HCT116 (cell line): Measurements from ENCODE around the gene UBAC2. TPM values are rescaled to one million over a fixed set of nuclear protein-coding genes. Genes with fewer than 3 reads are reported as not detected.
"Not testable (repeated sequence)": the region's sequence is repeated elsewhere in the genome, so short reads cannot be mapped to it uniquely, and the experiment has no call there.

Experiments
- ATAC-seq: fragments of 200-7000 bp; cut with Tn5 transposase; 2 replicates; pipeline ENCODE4 v1.9.1; 2020; ENCODE audit warnings: mild to moderate bottlenecking, moderate library complexity
- BruUV-seq: library from RNA; stranded (reverse); fragments of 400-500 nt; replicated peaks from 2 replicates; lab custom pipeline; 2021; lab: Mats Ljungman, UMichigan
- CTCF ChIA-PET: fragments of 300-600 bp; sonication (Branson Sonifier 250); formaldehyde crosslinking; loops from one replicate; lab custom pipeline; 2021; ENCODE audit warnings: antibody characterized with exemption; lab: Charles Lee
- POLR2A ChIA-PET: fragments of 300-600, 350-600 bp; sonication (Branson Sonifier 250); formaldehyde crosslinking; loops from one replicate; lab custom pipeline; 2021; ENCODE audit warnings: antibody characterized with exemption; lab: Charles Lee
- RAD21 ChIA-PET, 2 experiments: fragments of 300-600 bp; sonication (Branson Sonifier 250); formaldehyde crosslinking; loops; one replicate each; lab custom pipeline; 2023; ENCODE audit warnings: low total read pairs in 2 of 2; ENCODE audit not compliant: uncharacterized antibody in 2 of 2, unreplicated experiment in 2 of 2, low non-redundant PET in 1 of 2; lab: Charles Lee
- DNase-seq: peaks from one replicate; pipeline ENCODE4 v3.0.0-alpha.2; 2010; ENCODE audit warnings: low read depth, low spot score
- H2AFZ ChIP-seq: fragments of 200-600 bp; shearing (Covaris generic), sonication (generic); 2 replicates; pipeline ENCODE4 v1.6.1; 2017; ENCODE audit warnings: low read depth, mixed run types, mixed read lengths, antibody characterized with exemption, low read length; ENCODE audit not compliant: poor library complexity, severe bottlenecking
- H3K27ac ChIP-seq: 2 replicates; pipeline ENCODE4 v1.5.1; 2012; ENCODE audit warnings: low read depth, low read length
- H3K27me3 ChIP-seq: fragments of 200-600 bp; sonication (generic); 2 replicates; pipeline ENCODE4 v1.6.1; 2016; ENCODE audit warnings: mixed run types, low read length, mixed read lengths; ENCODE audit not compliant: insufficient read depth
- H3K36me3 ChIP-seq, 2 experiments: fragments of 200-500 bp in 1 of 2; fragments of 200-600 bp in 1 of 2; sonication (Bioruptor generic) in 1 of 2; sonication (generic) in 1 of 2; 2 replicates each; pipeline versions ENCODE4 v1.5.1 to v1.6.1; 2014 to 2016; ENCODE audit warnings: low read length in 2 of 2, inconsistent platforms in 1 of 2, mixed read lengths in 1 of 2, mixed run types in 1 of 2; ENCODE audit not compliant: insufficient read depth in 2 of 2, control insufficient read depth in 1 of 2
- H3K4me1 ChIP-seq, 2 experiments: fragments of 200-600 bp in 1 of 2; sonication (generic) in 1 of 2; 2 replicates each; pipeline versions ENCODE4 v1.5.1 to v1.6.1; 2012 to 2017; ENCODE audit warnings: low read length in 2 of 2, inconsistent platforms in 1 of 2, mild to moderate bottlenecking in 1 of 2, mixed read lengths in 1 of 2, mixed run types in 1 of 2, moderate library complexity in 1 of 2; ENCODE audit not compliant: insufficient read depth in 2 of 2, control insufficient read depth in 1 of 2
- H3K4me2 ChIP-seq: fragments of 200-600 bp; sonication (generic); 2 replicates; pipeline ENCODE4 v1.6.1; 2017; ENCODE audit warnings: mixed run types, low read length, mixed read lengths
- H3K4me3 ChIP-seq, 2 experiments: fragments of 200-600 bp in 1 of 2; sonication (generic) in 1 of 2; replicated peaks in 1 of 2; 2 replicates each; pipeline ENCODE4 v1.5.1; 2011 to 2016; ENCODE audit warnings: low read length in 2 of 2, control low read depth in 1 of 2, low read depth in 1 of 2, mild to moderate bottlenecking in 1 of 2, mixed read lengths in 1 of 2, mixed run types in 1 of 2
- H3K79me2 ChIP-seq: fragments of 200-600 bp; sonication (generic); 2 replicates; pipeline ENCODE4 v1.6.1; 2017; ENCODE audit warnings: mild to moderate bottlenecking, mixed run types, low read length, moderate library complexity, mixed read lengths; ENCODE audit not compliant: insufficient read depth
- H3K9ac ChIP-seq: fragments of 200-600 bp; sonication (generic); 2 replicates; pipeline ENCODE4 v1.6.1; 2016; ENCODE audit warnings: low read length, mixed read lengths
- H3K9me2 ChIP-seq: fragments of 200-600 bp; sonication (generic), shearing (Covaris generic); 2 replicates; pipeline ENCODE4 v1.6.1; 2017; ENCODE audit warnings: mixed run types, mild to moderate bottlenecking, moderate library complexity; ENCODE audit not compliant: insufficient read depth
- H3K9me3 ChIP-seq, 2 experiments: fragments of 200-500 bp in 1 of 2; fragments of 200-600 bp in 1 of 2; sonication (Bioruptor generic) in 1 of 2; sonication (generic) in 1 of 2; 2 replicates each; pipeline ENCODE4 v1.6.1; 2014 to 2017; ENCODE audit warnings: low read length in 2 of 2, mixed read lengths in 2 of 2, inconsistent platforms in 1 of 2, low read depth in 1 of 2, mild to moderate bottlenecking in 1 of 2, mixed run types in 1 of 2, moderate library complexity in 1 of 2; ENCODE audit not compliant: control insufficient read depth in 1 of 2, insufficient read depth in 1 of 2
- H4K20me1 ChIP-seq: fragments of 200-600 bp; sonication (generic), shearing (Covaris generic); 2 replicates; pipeline ENCODE4 v1.6.1; 2017; ENCODE audit warnings: mixed run types, mild to moderate bottlenecking, moderate library complexity; ENCODE audit not compliant: insufficient read depth
- CBX3 ChIP-seq: IDR thresholded peaks from 2 replicates; pipeline ENCODE4 v1.6.1; 2012; ENCODE audit warnings: low read depth
- EGR1 ChIP-seq: IDR thresholded peaks from 2 replicates; pipeline ENCODE4 v1.6.1; 2012; ENCODE audit warnings: low read depth
- ELF1 ChIP-seq: IDR thresholded peaks from 2 replicates; pipeline ENCODE4 v1.6.1; 2012; ENCODE audit warnings: low read depth, borderline replicate concordance
- EZH2 ChIP-seq: fragments of 200-600 bp; sonication (generic); IDR thresholded peaks from 2 replicates; pipeline ENCODE4 v1.6.1; 2017; ENCODE audit warnings: antibody characterized with exemption, mixed run types
- JUND ChIP-seq: IDR thresholded peaks from 2 replicates; pipeline ENCODE4 v1.6.1; 2012
- SIN3A ChIP-seq: IDR thresholded peaks from 2 replicates; pipeline ENCODE4 v1.6.1; 2012; ENCODE audit warnings: low read depth
- YY1 ChIP-seq: IDR thresholded peaks from 2 replicates; pipeline ENCODE4 v1.6.1; 2011; ENCODE audit warnings: low read length, low read depth, moderate library complexity, mild to moderate bottlenecking; ENCODE audit not compliant: insufficient replicate concordance; ENCODE audit errors: extremely low read depth
- ZBTB33 ChIP-seq: IDR thresholded peaks from 2 replicates; pipeline ENCODE4 v1.6.1; 2011; ENCODE audit warnings: mild to moderate bottlenecking, low read length, moderate library complexity; ENCODE audit not compliant: insufficient replicate concordance; ENCODE audit errors: extremely low read depth
- intact Hi-C: fragments of 100-400 bp; cut with micrococcal nuclease; formaldehyde crosslinking; loops from 2 replicates; pipeline ENCODE4 v1.10.0; 2022
- total RNA-seq: library from RNA; stranded (reverse); gene quantifications from one replicate; pipeline ENCODE4 v1.2.1, GENCODE V29; 2021; ENCODE audit not compliant: unreplicated experiment

Gene UBAC2
- total RNA-seq, 1 experiment from 2014 or later: 67.4 TPM

- ChIA-PET POLR2A (no interaction called here), RAD21 (no interaction called here), CTCF (interaction anchor here (1.5 to 1.6 kb wide), 2 partner anchors 119 to 212 kb away, joined by 4 to 12 read pairs; no protein-coding TSS in a partner anchor)
- H3K9me2 ChIP-seq: no peaks in the 10 kb centered on the region
- no peak for TF ChIP-seq SIN3A
- no peak for TF ChIP-seq EZH2
- no peak for TF ChIP-seq ZBTB33
- no peak for TF ChIP-seq EGR1
- no peak for TF ChIP-seq ELF1
- TF ChIP-seq YY1: no peak
- no peak for TF ChIP-seq CBX3
- TF ChIP-seq JUND: no peak
- ATAC-seq (no peak), DNase-seq (no peak)
- H3K36me3 ChIP-seq: 0 out of 4 replicates have a peak, but pooled peaks cover 0 to 5% of the 10 kb centered on the region in 2 experiments
- H3K79me2 ChIP-seq: no peaks in the 10 kb centered on the region
- no peak overlapping the region for H3K4me3 ChIP-seq
- intact Hi-C loops: loop anchor here (5.0 kb wide), 1 partner anchor 121 kb away; no protein-coding TSS in a partner anchor
- H3K4me2 ChIP-seq: no peak overlapping the region
- H3K27ac ChIP-seq: no peak overlapping the region
- no peaks in the 10 kb centered on the region for H3K27me3 ChIP-seq
- BruUV-seq: no TSS peak
- H4K20me1 ChIP-seq: no peaks in the 10 kb centered on the region
- no peak overlapping the region for H3K9ac ChIP-seq
- H3K9me3 ChIP-seq: no peaks in the 10 kb centered on the region
- no peaks in the 10 kb centered on the region for H3K4me1 ChIP-seq
- H2AFZ ChIP-seq: no peak overlapping the region
Observed at GRCh38 chr13:99388334-99388923, 187.8 kb downstream of the UBAC2 start.

GRCh38 chr13:99389094-99389493 lies 188.4 kb downstream of the UBAC2 start:
- H3K36me3 ChIP-seq, H3K4me1 ChIP-seq, H3K79me2 ChIP-seq, BruUV-seq, POLR2A ChIA-PET, H3K27ac ChIP-seq, H3K27me3 ChIP-seq, H4K20me1 ChIP-seq, H3K9me2 ChIP-seq, H3K4me2 ChIP-seq, H3K9ac ChIP-seq, DNase-seq, H3K4me3 ChIP-seq, ATAC-seq, H3K9me3 ChIP-seq, CTCF ChIA-PET, H2AFZ ChIP-seq, RAD21 ChIA-PET: not testable (repeated sequence)
- intact Hi-C loops: loop anchor here (5.0 kb wide), 1 partner anchor 122 kb away; no protein-coding TSS in a partner anchor
